ENCODE measurements around the gene MICAL1.

Gene MICAL1

GRCh38 chr6:109424946-109425345 lies 30.6 kb downstream of the MICAL1 start:
- no peaks in the 10 kb centered on the region for H4K20me1 ChIP-seq (ENCODE audit: insufficient read depth, low read length, poor library complexity, severe bottlenecking)
- H3K9me2 ChIP-seq (replicated peaks; ENCODE audit: low read depth, low read length), result no peaks in the 10 kb centered on the region
- H3K4me2 ChIP-seq (ENCODE audit: low read depth, low read length, poor library complexity, severe bottlenecking), result peak overlapping the region; percentile 14
- no peaks in the 10 kb centered on the region for H3K27me3 ChIP-seq (ENCODE audit: insufficient read depth, low read length, poor library complexity, severe bottlenecking)
- no peaks in the 10 kb centered on the region for H3K4me1 ChIP-seq (ENCODE audit: insufficient read depth, low read length, poor library complexity, severe bottlenecking)
- H2AFZ ChIP-seq (ENCODE audit: low read length), result no peak overlapping the region; the same call in 1 of the 2 replicates
- H3K4me3 ChIP-seq (ENCODE audit: low read length, poor library complexity, severe bottlenecking), result no peak overlapping the region
- no peak overlapping the region for H3K9ac ChIP-seq (ENCODE audit: low read depth, low read length, poor library complexity, severe bottlenecking)
- H3K9me3 ChIP-seq (ENCODE audit: insufficient read depth, low read depth, low read length), result no peaks in the 10 kb centered on the region
- H3K36me3 ChIP-seq (ENCODE audit: insufficient read depth, low read length), result no peaks in the 10 kb centered on the region
- no peaks in the 10 kb centered on the region for H3F3A ChIP-seq (ENCODE audit: low read depth)
- no peak for TF ChIP-seq EZH2phosphoT487 (IDR thresholded peaks at IDR 0.05; ENCODE audit: borderline replicate concordance)
- no peak for TF ChIP-seq CTCF (conservative IDR thresholded peaks at IDR 0.05; ENCODE audit: low read length)
- no peaks in the 10 kb centered on the region for H3K79me2 ChIP-seq (ENCODE audit: insufficient read depth, low read length)

- H3K9me3 ChIP-seq (ENCODE audit: insufficient read depth, low read depth, low read length), result no peaks in the 10 kb centered on the region
- no peak overlapping the region for H3K9ac ChIP-seq (ENCODE audit: low read depth, low read length, poor library complexity, severe bottlenecking)
- TF ChIP-seq EZH2phosphoT487 (IDR thresholded peaks at IDR 0.05; ENCODE audit: borderline replicate concordance) (no peak), CTCF (conservative IDR thresholded peaks at IDR 0.05; ENCODE audit: low read length) (no peak)
- no peaks in the 10 kb centered on the region for H3K36me3 ChIP-seq (ENCODE audit: insufficient read depth, low read length)
- no peak overlapping the region for H3K4me2 ChIP-seq (ENCODE audit: low read depth, low read length, poor library complexity, severe bottlenecking)
- H4K20me1 ChIP-seq (ENCODE audit: insufficient read depth, low read length, poor library complexity, severe bottlenecking), result no peaks in the 10 kb centered on the region
- H2AFZ ChIP-seq (ENCODE audit: low read length), result no peak overlapping the region
- no peaks in the 10 kb centered on the region for H3K9me2 ChIP-seq (replicated peaks; ENCODE audit: low read depth, low read length)
- no peaks in the 10 kb centered on the region for H3K4me1 ChIP-seq (ENCODE audit: insufficient read depth, low read length, poor library complexity, severe bottlenecking)
- no peaks in the 10 kb centered on the region for H3F3A ChIP-seq (ENCODE audit: low read depth)
- no peaks in the 10 kb centered on the region for H3K27me3 ChIP-seq (ENCODE audit: insufficient read depth, low read length, poor library complexity, severe bottlenecking)
- H3K4me3 ChIP-seq (ENCODE audit: low read length, poor library complexity, severe bottlenecking), result no peak overlapping the region
- H3K79me2 ChIP-seq (ENCODE audit: insufficient read depth, low read length), result no peaks in the 10 kb centered on the region
Measured at GRCh38 chr6:109421184-109421583, 34.4 kb downstream of the MICAL1 start.

GRCh38 chr6:109420751-109421150 lies 34.8 kb downstream of the MICAL1 start:
- Histone ChIP-seq H3K4me2 (ENCODE audit: low read depth, low read length, poor library complexity, severe bottlenecking) (no peak overlapping the region), H2AFZ (ENCODE audit: low read length) (no peak overlapping the region), H3F3A (ENCODE audit: low read depth) (no peaks in the 10 kb centered on the region)

More at GRCh38 chr6:109420751-109421150, 34.8 kb downstream of the MICAL1 start:
- no peaks in the 10 kb centered on the region for H4K20me1 ChIP-seq (ENCODE audit: insufficient read depth, low read length, poor library complexity, severe bottlenecking)
- no peaks in the 10 kb centered on the region for H3K27me3 ChIP-seq (ENCODE audit: insufficient read depth, low read length, poor library complexity, severe bottlenecking)
- peaks cover 4% of the 10 kb centered on the region for H3K4me1 ChIP-seq (ENCODE audit: insufficient read depth, low read length, poor library complexity, severe bottlenecking)
- H3K9ac ChIP-seq (ENCODE audit: low read depth, low read length, poor library complexity, severe bottlenecking), result no peak overlapping the region
- H3K4me3 ChIP-seq (ENCODE audit: low read length, poor library complexity, severe bottlenecking), result no peak overlapping the region
- no peak for TF ChIP-seq CTCF (conservative IDR thresholded peaks at IDR 0.05; ENCODE audit: low read length)
- no peak for TF ChIP-seq EZH2phosphoT487 (IDR thresholded peaks at IDR 0.05; ENCODE audit: borderline replicate concordance)
- H3K79me2 ChIP-seq (ENCODE audit: insufficient read depth, low read length), result no peaks in the 10 kb centered on the region
- no peaks in the 10 kb centered on the region for H3K9me3 ChIP-seq (ENCODE audit: insufficient read depth, low read depth, low read length)
- no peaks in the 10 kb centered on the region for H3K36me3 ChIP-seq (ENCODE audit: insufficient read depth, low read length)
- no peaks in the 10 kb centered on the region for H3K9me2 ChIP-seq (replicated peaks; ENCODE audit: low read depth, low read length)

Data from Loucy (cell line).